Lower leg skin (tissue), 3 donors: ENCODE measurements around the gene SPIRE2.

ENCODE experiments used
- POLR2A ChIP-seq, 2 donors: fragments of 450-650 bp; IDR thresholded peaks; one replicate each; pipeline ENCODE4 v1.6.1; 2016 to 2017; ENCODE audit warnings: antibody characterized with exemption in 2 of 2, mild to moderate bottlenecking in 1 of 2, moderate library complexity in 1 of 2
- TF ChIP-seq, protein P1 (sequence below), 3 donors: fragments of 450-650 bp; IDR thresholded peaks; one replicate each; pipeline ENCODE4 v1.5.1; 2016; ENCODE audit warnings: antibody characterized with exemption in 3 of 3, mild to moderate bottlenecking in 3 of 3, moderate library complexity in 2 of 3

DNA sequence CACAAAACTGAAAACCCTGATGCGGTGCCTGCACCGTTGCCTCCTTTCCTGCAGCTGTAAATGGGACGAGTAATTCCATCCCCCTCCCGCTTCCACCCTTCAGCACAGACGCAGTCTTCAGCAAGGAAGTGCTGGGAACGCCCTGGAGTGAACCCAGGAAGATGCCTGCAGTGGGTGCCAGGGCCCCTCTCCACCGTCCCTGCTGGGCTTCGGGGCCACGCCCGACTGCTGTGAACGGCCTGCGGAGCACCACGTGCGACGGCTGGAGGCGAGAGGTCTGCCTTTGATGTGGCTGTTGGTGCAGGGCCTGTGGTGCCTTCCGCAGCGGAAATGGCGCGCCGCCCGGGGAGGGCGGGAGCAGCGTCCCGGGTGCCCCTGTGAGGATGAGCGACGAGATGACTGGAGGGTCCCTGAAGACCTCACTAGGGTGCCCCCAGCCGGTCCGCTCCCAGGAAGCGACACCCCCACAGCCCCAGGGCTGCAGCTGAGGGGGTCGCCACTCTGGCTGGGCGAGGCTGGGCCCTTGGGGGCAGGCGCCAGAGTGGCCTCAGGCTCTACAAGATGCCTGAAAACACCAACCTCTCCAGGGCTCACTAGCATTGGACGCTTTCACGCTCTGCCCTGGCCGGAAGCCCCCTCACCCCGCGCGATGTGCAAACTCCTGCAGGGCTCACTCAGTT is 89.6 kb downstream of the SPIRE2 start:
- TF ChIP-seq, protein P1, sequence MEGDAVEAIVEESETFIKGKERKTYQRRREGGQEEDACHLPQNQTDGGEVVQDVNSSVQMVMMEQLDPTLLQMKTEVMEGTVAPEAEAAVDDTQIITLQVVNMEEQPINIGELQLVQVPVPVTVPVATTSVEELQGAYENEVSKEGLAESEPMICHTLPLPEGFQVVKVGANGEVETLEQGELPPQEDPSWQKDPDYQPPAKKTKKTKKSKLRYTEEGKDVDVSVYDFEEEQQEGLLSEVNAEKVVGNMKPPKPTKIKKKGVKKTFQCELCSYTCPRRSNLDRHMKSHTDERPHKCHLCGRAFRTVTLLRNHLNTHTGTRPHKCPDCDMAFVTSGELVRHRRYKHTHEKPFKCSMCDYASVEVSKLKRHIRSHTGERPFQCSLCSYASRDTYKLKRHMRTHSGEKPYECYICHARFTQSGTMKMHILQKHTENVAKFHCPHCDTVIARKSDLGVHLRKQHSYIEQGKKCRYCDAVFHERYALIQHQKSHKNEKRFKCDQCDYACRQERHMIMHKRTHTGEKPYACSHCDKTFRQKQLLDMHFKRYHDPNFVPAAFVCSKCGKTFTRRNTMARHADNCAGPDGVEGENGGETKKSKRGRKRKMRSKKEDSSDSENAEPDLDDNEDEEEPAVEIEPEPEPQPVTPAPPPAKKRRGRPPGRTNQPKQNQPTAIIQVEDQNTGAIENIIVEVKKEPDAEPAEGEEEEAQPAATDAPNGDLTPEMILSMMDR (IDR thresholded peaks at IDR 0.05): no peak
- no peak for TF ChIP-seq POLR2A (IDR thresholded peaks at IDR 0.05)
